Inferior parietal cortex (tissue), 1 donor: ENCODE data around the gene TRNT1.
A peak's percentile ranks its signal among the peaks of the same experiment; 100 is the strongest.

ENCODE experiments used
- DNase-seq: peaks from one replicate; pipeline ENCODE4 v3.0.0-alpha.2; 2016; ENCODE audit errors: extremely low spot score

TRNT1 gene

DNA sequence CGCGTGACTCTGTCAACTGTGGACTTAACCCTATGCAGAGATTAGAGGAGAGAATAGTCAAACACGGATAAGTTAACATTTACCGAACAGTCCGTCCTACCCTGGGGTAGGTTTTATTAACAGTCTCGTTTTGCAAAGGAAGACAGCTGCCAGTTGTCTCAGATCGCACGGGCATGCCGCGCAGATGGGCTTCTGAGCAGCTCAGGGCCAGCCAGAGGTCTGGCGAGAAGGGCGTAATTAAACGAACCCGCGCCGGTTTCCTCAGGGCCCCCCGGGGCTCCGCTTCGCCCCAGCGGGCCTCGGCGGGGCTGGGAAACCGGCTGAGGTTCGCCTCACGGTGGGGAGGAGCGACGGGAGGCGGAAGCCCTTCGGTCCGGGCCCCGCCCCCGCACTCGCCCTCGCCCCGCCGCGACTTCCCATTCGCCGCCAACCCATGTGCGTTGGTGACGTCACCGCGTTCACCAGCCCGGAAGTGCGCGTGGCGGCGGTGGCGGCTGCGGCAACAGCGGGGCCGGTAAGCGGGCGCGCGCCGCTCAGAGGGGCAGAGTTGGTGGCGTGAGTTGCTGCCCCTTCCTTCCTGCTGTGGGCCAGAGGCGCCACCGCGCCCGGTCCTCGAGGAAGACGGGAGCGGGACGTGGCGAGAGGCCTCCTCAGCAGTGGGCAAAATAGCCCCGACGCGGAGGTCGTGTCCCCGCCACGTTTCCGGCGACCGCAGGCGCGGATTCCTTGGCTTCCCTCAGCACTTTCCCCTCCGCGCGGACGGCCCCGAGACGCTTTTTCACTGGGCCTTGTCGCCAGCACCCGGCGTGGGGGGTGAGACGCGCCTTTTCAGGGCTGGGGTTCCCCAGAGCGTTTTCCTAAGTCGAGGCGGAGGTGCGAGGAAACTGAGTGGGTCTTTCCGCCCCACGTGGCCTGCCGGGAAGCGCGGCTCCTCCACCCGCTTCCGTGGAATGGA is at the start of gene TRNT1:
TSS of gene TRNT1 (plus strand) at position 464 of the 955 bp plus-strand sequence. CDS start 2,101 bp downstream, outside the sequence.
- peak; percentile 88 for DNase-seq

DNA sequence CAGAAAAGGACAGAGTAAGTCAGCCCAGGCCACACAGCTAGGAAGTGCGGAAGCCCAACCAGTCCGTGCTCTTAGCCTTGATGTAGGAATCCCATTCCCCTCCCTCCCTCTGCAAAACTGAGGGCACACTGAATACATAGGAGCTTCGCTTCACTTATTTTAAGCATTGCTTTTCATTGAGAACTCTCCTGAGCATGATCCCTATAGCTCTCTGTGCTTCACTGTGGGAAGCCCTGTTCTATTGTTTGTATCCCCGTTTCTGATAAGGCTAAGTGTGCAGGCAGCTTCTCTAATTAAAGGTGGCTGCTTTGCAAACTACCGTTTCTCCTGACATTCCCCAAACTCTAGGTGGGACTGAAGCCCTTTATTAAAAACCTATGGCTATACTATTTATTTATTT is 46.4 kb upstream of the TRNT1 start:
- no peak for DNase-seq

DNA sequence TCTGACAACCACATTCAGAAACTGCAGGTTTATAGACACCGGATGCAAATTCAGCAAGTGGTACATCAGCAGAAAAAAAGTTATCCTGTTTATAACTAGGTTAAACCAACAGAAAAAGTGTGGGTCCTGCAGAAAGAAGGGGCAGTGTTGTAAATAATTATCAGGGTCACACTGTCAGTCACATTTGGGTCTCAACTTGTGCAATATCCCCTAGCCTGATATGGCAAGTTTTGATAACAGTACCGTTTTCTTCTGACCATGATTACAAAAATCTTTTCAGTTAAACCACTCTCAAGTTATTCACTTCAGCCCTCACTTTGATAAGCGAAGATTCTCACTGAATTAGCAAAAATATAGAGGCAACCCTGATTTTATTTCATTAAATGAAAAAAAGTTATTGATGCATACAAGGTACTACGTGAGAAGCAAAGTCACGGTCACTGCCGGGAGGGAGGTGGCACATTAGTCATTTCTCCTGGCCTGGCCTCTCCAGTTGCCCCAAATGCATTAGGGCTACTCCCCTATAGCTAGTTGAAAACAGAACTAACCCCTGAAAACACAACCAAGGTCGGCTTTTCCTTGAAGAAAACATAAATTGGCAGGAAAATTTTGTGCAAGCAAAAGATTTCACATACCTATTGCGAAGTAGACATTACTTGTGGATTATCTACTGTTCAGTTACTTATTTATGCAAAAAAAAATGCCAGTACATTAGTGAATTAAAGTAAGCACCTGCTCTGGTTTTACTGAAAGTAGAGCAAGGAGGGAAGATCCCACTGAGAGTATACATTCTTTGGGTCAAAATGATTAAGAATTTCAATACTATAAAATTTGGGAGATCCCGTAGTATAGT is 45.1 kb upstream of the TRNT1 start:
- DNase-seq, result no peak

DNA sequence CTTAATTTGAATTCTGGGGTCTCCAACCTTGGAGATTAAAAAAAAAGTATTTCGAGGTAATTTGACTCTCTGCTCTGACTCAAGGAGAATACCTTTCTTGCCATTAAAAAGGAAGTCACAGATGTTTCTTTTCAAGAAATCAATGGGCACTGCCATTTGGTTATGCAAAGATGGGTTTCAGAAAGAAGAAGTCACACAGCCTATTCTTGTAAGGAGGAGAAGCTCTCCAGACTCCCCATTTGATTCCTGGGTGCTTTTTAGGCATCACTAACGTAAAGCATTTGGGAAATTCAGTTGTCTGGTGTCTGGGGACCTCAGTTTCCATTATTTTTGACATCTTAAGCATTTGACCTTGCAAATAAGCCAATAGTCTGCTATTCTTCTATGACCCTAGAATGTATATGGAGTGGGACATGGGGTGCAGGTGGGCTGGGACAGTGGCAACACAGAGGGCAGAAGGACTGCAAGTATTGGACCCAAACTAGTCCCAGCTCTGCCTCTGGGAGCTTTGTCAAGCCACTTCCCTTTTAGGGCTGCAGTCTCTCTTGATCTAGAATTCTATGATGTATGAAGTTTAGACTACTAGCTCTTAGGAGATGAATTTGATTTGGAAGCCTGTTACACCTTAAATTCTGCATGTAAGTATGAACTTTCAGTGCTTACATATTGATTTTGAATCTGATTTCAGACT is 44.4 kb upstream of the TRNT1 start:
- no peak for DNase-seq

DNA sequence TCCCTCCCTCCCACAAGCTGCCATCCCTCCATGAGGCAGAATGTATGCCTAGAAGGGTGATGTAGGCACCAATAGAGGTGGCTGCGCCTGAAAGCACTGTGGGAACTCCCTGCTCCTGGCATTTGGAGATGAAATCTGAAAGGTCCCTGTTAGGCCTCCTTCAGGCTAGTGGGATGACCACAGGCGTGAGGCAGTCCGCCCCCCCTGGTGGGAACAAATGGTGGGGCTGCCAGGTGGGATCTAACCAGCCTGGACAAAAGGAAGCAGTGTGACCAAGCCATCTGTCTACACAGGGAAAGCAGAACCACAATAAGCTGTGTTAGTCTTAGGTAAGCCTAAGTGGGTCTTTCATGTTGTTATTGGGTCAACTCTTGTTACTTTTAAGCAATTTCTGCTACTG is 41.9 kb upstream of the TRNT1 start:
- no peak for DNase-seq

DNA sequence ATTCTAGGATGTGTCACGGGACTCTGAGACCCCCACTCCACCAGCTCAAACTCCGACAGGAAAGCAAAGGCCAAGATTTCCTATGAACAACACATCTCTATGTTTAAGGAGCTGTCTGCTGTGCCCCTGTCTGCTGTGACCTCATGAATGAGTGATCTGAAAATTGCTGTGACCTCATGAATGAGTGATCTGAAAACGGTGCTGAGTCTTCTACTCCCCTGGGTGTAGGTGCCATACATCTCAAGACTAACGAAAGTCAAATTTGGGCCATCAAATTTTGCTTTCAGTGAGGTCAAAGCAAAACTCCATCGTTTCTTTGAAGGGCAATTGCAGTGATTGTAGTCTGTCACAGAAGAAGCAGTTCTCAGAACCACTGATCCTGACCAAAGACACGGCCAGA is 41.0 kb upstream of the TRNT1 start:
- DNase-seq, result no peak

DNA sequence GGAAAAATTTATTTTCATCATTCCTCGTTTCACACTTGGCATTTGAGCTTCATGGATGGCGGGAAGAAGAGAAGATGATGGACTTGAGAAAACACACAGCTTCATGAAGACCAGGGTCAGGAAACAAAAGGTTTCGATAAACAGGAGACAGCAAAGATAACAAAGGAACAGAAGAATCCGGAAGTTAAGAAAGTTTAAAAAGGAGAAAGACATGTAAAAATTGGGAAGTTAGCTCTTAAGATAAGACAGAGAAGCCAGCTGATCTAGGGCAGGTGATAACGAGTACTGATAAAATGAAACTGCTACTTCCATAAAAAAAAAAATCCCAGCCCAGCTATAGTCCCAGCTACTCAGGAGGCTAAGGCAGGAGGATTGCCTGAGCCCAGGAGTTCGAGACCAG is 40.5 kb upstream of the TRNT1 start:
- DNase-seq, result no peak

DNA sequence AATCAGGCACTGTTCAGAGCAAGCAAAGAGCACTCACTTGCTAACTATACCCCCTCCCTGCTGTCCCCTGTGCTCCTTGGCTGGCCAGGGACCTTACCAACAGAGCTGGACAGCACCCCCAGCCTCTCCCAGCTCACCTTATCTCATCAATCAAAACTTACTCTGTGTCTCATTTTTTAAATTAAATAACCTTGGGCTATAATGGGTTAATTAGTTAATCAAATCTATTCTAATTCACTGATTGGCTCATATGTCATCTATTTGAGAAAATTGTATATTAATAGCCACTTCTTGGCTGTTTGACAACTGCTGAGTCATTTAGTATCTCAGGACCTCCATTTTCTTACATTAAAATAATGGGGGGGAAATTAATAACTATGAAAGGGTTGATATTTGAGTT is 39.5 kb upstream of the TRNT1 start:
- no peak for DNase-seq

DNA sequence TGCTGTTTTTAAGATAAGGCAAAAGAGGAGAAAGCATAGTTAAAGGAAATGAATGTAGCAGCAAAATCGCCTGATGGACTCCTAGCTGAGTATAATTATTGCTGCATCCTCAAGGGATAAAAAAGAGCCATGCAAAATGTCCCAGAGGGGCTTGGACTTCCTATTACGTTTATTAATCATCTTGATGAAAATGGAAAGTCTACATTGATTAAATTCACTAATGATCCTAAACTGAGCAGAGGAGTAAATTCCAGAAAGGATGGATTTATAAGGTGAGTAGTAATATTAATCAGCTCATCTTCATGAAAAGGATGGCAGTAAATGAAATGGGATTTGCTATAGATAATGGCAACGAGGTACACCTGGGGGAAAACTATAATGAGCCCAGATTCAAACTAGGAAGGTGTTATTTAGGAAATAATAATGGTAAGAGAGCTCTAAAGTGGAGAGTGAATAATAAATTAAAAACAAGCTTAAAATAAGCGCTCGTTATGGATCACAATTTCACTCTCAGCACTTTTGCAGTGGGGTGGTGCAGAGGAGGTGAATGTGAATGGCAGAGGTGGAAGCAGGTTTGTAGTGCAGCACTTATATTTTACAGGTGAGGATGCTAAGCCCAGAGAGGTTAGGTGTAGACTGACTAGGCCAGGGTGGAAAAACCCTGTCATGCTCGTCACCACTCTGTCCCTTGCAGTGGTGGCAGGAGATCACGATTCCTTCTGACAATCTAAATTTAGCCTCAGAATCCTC is 38.8 kb upstream of the TRNT1 start:
- DNase-seq, result no peak

DNA sequence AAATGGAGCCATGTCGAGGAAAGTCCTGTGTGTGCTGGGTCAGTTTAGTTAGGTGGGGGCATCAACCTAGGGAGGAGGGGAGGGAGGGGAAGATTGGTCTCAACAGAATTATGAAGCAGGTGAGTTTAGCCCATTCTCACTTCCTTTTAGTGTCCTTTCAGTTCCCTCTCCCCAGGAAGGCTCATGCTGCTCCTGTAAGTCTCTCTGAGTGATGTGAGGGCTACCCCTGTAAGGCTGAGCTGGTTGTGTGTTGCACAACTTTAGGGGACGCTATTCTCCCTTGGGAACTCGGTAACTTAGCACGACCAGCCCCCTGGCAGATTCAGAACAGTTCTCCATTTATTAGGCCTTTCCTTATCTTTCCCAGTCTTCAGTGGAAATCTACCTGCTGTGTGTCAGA is 37.7 kb upstream of the TRNT1 start:
- no peak for DNase-seq

DNA sequence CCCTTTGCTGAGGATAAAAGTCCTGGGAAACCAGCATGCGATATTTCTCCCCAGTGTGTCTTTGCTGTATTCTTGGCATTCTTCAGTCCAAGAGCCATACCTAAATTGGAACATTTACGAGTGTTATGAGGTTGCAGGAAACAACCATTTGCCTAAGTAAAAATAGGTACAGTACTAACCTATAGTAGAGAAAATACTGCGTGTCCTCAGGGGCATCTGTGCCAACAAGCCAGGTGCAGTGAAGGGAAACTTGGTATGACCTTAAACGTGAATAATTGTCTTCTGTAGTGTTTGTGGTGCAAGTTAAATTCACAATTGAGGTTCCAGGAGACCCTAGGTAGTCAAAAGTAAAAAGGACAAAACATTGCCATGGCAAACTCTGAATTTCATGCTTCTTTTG is 28.8 kb upstream of the TRNT1 start:
- DNase-seq, result no peak

DNA sequence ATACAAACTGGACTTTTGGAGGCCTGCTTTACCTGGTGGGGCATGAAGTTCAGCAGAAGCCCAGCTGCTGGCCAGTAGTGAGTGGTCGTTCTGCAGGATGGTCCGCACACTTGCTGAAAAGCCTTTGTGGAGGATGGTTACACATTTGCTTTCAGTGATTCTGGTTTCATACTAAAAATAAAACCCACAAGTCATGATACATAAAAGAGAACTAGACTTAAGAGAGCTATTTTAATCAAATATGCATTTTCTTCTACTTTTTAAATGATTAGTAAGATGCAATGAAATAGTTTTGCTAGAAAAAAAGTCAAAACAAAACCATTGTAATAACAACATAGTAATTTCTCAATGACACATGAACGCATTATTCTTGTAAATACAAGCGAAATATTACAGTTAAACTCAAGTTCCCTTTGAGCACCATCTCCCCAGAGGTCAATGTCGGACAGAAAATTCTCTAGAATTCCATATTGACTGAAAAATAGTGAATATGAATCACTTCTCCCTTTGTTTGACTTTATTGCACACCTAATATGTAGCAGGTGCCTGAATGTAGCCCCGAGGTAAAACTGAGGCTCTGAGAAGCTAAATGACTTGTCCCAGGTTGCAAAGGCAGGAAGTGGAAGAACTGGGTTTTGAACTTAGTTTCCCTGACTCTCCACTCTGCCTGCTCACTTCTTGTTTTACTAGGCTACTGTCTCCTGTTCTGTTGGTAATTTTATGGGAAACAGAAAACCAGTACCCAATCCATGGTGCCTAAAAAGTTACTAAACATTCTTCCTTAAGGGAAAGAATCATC is 24.9 kb upstream of the TRNT1 start:
- DNase-seq, result no peak

DNA sequence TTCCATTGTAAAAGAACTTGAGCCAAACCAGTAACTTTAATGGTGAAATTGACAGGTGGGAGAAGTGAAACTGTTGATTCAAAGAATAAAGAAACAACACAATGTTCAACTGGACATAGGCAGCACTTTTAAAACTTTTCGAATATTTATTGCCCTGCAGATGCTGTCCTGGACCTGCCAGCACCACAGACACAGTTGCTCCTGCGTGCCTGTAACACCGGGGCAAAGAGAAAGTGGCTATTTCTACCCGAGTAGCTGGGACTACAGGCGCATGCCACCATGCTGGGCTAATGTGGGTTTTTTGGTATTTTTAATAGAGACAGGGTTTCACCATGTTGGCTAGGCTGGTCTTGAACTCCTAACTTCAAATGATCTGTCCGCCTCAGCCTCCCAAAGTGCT is 24.0 kb upstream of the TRNT1 start:
- DNase-seq, result no peak

DNA sequence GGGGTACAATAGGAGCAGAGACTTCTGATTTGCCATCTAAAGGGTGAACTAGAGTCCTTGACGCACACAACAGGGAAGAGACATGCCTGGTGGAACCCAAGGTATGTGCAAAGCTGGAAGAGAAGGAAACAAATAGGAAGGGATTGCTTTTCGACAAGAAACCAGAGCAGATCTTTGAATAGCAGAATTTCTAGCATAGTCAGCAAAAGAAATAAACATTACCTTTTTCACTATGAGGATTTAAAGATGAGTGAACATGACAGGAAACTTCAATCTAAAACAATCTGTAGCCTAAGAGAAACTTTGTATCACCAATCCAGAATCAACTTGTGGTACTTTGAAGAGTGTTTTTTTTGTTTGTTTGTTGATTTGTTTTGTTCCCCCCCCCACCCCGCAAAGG is 21.5 kb upstream of the TRNT1 start:
- DNase-seq, result no peak

DNA sequence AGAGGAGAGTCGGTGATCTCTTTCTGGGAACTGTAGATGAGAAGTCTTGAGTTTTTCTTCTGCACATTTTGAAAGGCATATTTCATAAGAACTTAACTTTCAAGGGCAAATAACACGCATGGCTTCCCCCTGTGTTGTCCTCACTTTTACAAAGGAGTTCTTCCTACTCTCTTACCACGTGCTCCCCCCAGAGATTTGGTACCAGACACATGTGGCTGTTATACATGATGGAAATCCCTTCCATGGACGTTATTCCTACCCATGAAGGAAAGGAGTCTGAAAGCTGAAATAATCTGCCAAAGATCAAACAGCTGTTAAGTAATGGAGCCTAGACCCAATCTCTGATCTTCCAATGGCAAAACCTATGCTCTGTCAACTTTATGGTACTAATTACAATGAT is 20.9 kb upstream of the TRNT1 start:
- no peak for DNase-seq

DNA sequence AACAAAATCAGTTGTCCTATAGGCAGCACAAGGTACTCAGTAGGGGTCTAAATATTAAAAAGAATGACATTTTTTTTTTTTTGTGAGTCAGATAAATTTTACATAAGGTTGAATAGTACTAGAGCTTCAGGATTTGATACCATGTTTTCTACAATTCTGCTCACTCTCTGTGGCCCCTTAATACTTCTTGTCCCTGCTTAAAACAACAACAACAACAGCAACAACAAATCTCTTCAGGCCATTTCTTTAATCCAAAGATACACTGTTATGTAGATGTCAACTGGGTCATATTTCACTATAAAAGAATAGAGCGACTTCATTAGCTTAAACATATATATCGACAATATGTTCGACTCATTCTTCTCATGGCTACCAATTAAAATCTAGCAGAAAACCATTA is 19.6 kb upstream of the TRNT1 start:
- DNase-seq, result no peak

DNA sequence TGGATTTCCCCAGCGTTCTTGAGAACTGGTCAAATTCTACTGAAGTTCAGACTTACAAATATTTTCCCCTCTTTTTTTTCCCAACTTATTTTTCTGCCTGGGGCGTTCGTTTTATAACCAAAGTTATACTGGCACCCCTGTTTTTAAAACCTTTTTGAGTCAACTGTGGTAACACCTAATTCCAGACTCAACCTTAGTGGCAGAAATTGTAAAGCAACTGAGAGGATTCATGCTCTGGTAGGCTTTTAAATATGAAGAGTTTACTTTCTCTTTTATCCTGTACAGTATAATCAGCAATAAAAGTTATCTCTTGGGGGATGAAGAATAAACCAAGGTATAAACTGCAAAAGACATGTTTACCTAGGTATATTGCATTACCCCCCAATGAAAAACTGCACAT is 18.9 kb upstream of the TRNT1 start:
- DNase-seq, result no peak

DNA sequence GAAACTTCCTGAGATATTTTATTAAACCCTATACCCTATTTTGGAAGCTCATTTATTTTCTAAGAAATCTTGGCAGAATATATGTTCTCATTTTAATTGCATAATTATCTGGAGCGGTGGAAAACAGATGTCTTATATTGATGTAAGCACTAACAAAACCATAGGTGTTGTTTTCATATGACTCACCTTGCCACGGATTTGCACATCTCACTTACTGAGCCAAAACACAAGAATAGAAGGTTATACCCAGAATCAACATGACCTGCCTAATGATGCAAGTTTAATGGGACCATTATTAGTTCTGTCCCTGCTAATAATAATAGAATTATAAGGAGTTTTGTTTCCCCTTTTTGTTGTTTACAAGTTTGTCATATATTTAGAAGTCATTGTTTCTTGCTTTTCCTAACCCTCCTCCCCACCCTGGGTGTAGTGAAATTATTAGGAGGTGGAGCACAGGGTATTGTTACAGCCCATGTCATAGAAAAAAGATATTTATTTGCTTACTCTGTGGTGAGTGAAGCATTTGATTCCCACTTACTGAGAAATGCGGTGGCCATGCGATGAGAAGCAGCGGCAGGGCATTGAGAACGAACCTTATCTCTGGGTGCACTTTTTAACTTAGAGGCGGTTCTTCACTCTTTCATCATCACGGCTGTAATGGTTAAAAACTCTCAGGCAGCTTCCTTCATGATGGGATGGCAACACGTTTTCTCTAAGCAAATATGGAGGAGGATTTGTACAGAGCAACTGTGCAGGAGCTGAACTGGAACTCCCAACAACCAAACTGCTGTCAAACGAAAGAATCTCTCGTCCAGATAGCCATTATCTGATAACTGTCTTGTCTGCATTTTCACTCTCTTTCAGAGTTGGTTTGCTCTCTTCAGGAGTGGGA is 17.1 kb upstream of the TRNT1 start:
- no peak for DNase-seq

DNA sequence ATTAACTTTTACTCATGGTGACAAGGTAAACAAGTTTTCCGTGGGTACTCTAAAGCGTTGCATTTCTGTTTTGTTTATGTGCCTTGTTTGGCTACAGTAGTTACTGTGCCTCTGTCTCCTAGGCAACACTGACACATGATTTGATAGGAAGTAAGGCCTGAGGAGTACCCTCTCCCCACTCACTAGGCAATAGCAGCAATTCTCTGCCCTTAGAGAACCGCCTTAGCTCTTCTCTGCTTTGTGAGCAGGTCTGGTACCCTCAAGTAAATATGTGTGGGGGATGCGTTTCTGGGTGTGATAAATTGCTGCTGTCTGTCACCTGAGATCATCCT is 16.5 kb upstream of the TRNT1 start, which contains the start of gene IL5RA:
TSS of gene IL5RA (minus strand) at position 76 of the 332 bp plus-strand sequence. CDS start 5,390 bp downstream, outside the sequence.
- DNase-seq, result no peak
